Measurements from ENCODE around the gene CSTPP1.

DNA sequence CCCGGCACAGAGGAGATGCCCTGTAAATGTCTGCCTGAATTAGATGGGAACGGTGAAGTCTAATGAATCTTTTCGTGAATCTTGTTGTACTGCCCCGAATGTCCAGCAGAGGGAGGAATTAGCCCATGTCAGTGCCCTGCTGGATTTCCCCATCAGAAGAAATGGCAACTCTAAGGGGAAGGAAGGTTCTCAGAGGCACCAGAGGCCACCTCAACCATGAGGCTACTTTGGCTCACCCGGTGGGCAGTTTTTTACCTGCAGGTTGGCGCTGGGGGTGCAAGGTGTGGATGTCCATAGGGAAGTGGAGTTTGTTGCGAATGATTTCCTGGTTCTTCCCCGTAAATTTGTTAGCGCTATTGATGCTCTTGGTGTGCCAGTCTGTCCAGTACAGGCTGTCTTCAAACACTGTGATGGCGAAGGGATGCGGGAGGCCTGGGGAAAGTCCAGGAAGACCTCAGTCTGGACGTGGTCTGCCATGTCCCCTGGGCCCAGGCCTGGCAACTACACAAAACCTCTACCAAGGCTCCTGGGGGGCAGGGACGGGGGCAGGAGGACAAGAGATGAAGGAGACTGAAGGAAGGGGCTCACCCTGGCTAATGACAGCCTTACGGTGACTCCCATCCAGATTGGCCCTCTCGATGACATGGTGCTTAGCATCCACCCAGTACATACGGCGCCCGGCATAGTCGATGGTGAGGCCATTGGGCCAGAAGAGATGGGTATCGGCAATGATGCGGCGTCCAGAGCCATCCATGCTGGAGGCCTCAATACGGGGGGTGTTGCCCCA, 46.7 kb upstream of the CSTPP1 start:
- TF ChIP-seq, protein P1, sequence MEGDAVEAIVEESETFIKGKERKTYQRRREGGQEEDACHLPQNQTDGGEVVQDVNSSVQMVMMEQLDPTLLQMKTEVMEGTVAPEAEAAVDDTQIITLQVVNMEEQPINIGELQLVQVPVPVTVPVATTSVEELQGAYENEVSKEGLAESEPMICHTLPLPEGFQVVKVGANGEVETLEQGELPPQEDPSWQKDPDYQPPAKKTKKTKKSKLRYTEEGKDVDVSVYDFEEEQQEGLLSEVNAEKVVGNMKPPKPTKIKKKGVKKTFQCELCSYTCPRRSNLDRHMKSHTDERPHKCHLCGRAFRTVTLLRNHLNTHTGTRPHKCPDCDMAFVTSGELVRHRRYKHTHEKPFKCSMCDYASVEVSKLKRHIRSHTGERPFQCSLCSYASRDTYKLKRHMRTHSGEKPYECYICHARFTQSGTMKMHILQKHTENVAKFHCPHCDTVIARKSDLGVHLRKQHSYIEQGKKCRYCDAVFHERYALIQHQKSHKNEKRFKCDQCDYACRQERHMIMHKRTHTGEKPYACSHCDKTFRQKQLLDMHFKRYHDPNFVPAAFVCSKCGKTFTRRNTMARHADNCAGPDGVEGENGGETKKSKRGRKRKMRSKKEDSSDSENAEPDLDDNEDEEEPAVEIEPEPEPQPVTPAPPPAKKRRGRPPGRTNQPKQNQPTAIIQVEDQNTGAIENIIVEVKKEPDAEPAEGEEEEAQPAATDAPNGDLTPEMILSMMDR (conservative IDR thresholded peaks at IDR 0.05 in 1 of 2, IDR thresholded peaks at IDR 0.05 in 1 of 2; ENCODE audit: low read depth in 1 of 2, low read length in 2 of 2): peak; percentile 87 to 96
- TF ChIP-seq EZH2 (IDR thresholded peaks at IDR 0.05; ENCODE audit: low read length, missing control alignments): no peak
